ENCODE data around the gene AURKB. TPM values are rescaled to one million over a fixed set of nuclear protein-coding genes. Genes with fewer than 3 reads are reported as not detected.
A peak's percentile ranks its signal among the peaks of the same experiment; 100 is the strongest.

The AURKB gene
- total RNA-seq: 1.4 TPM
- long read RNA-seq: 0 reads

GRCh38 chr17:8209907-8210760 lies at the start of gene AURKB:
AURKB (minus strand) TSS chr17:8210575; CDS start chr17:8210224, 351 bp downstream.
- H3K36me3 ChIP-seq: no peaks in the 10 kb centered on the region
- H3K9me3 ChIP-seq: no peaks in the 10 kb centered on the region
- intact Hi-C loops (cut with DNase I): no loop called here
- no peak for TF ChIP-seq CTCF (IDR thresholded peaks at IDR 0.05)
- DNase-seq (peak; percentile 93), ATAC-seq (peak; percentile 98)
- peak within 1 kb of the TSS; percentile 81 for H3K27ac ChIP-seq
- H3K27me3 ChIP-seq: no peaks in the 10 kb centered on the region
- H3K4me1 ChIP-seq: peaks cover 4% of the 10 kb centered on the region
- H3K4me3 ChIP-seq: peak within 1 kb of the TSS; percentile 74

GRCh38 chr17:8257801-8258200 lies 47.4 kb upstream of the AURKB start:
- intact Hi-C loops (cut with DNase I): no loop called here

DNA sequence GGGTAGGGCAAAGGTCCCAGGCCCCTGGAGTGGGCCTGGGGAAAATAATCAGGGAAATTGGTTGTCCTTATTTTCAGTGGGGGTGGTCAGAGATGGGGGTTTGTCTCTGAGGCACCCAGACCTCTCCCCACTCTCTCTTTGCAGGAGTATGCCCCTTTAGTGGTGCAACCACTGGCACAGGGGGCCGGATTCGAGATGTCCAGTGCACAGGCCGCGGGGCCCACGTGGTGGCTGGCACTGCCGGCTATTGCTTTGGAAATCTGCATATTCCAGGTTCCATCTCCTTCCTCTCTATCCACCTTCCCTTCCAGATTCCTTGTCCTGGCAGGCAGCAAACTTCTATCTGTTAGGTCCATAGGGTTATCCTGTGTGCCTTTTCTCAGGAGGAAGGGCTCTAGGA lies 46.3 kb upstream of the AURKB start:
- H3K9me3 ChIP-seq: no peaks in the 10 kb centered on the region
- DNase-seq: no peak
- peaks cover 54% of the 10 kb centered on the region for H3K36me3 ChIP-seq
- intact Hi-C loops (cut with DNase I): no loop called here
- no peaks in the 10 kb centered on the region for H3K27me3 ChIP-seq
- no peak overlapping the region for H3K4me3 ChIP-seq
- no peaks in the 10 kb centered on the region for H3K4me1 ChIP-seq
- ATAC-seq: no peak
- TF ChIP-seq CTCF (IDR thresholded peaks at IDR 0.05): no peak
- no peak overlapping the region for H3K27ac ChIP-seq

More at GRCh38 chr17:8257801-8258200, 47.4 kb upstream of the AURKB start:
- no peak for TF ChIP-seq CTCF (IDR thresholded peaks at IDR 0.05)
- H3K4me1 ChIP-seq: no peaks in the 10 kb centered on the region
- no peak overlapping the region for H3K27ac ChIP-seq
- no peak overlapping the region for H3K4me3 ChIP-seq
- no peaks in the 10 kb centered on the region for H3K27me3 ChIP-seq
- ATAC-seq (no peak), DNase-seq (no peak)
- H3K9me3 ChIP-seq: no peaks in the 10 kb centered on the region
- H3K36me3 ChIP-seq: peaks cover 54% of the 10 kb centered on the region

DNA sequence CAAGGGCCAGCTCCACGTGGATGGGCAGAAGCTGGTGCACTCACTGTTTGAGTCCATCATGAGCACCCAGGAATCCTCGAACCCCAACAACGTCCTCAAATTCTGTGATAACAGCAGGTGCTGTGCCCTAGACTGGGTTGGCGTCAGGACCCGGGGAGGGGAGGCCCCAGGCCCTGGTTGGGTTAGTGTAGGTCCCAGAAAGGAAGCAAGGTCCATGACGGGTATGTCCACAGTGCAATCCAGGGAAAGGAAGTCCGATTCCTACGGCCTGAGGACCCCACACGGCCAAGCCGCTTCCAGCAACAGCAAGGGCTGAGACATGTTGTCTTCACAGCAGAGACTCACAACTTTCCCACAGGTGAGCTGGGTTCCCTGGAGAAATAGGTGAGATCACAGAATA lies 45.9 kb upstream of the AURKB start:
- DNase-seq: no peak

DNA sequence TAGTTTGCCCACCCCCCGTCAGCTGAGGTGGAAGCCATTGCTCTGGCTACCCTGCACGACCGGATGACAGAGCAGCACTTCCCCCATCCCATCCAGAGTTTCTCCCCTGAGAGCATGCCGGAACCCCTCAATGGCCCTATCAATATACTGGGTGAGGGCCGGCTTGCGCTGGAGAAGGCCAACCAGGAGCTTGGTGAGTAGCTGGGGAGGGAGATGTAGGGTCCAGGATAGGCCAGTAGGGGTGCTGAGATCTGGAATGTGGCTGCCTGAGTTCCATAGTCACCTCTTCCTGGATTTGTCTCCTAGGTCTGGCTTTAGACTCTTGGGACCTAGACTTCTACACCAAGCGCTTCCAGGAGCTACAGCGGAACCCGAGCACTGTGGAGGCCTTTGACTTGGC lies 45.1 kb upstream of the AURKB start:
- DNase-seq (no peak), ATAC-seq (no peak)
- no peak overlapping the region for H3K4me3 ChIP-seq
- peaks cover 45% of the 10 kb centered on the region for H3K36me3 ChIP-seq
- H3K27ac ChIP-seq: no peak overlapping the region
- no peak for TF ChIP-seq CTCF (IDR thresholded peaks at IDR 0.05)
- no peaks in the 10 kb centered on the region for H3K27me3 ChIP-seq
- intact Hi-C loops (cut with DNase I): no loop called here
- H3K9me3 ChIP-seq: no peaks in the 10 kb centered on the region
- H3K4me1 ChIP-seq: no peaks in the 10 kb centered on the region

More for the DNA sequence above, 45.9 kb upstream of the AURKB start:
- no peaks in the 10 kb centered on the region for H3K9me3 ChIP-seq
- no peak for ATAC-seq
- no peaks in the 10 kb centered on the region for H3K27me3 ChIP-seq
- intact Hi-C loops (cut with DNase I): no loop called here
- peaks cover 50% of the 10 kb centered on the region for H3K36me3 ChIP-seq
- no peak overlapping the region for H3K27ac ChIP-seq
- no peak overlapping the region for H3K4me3 ChIP-seq
- no peak for TF ChIP-seq CTCF (IDR thresholded peaks at IDR 0.05)
- no peaks in the 10 kb centered on the region for H3K4me1 ChIP-seq

Measured in upper lobe of right lung (tissue), 1 donor.